ENCODE results near the gene PPP6R1. TPM values are rescaled to one million over a fixed set of nuclear protein-coding genes. Genes with fewer than 3 reads are reported as not detected.

The PPP6R1 gene
- polyA plus RNA-seq, 1 donor from 2014 or later, result 47.0 TPM

DNA sequence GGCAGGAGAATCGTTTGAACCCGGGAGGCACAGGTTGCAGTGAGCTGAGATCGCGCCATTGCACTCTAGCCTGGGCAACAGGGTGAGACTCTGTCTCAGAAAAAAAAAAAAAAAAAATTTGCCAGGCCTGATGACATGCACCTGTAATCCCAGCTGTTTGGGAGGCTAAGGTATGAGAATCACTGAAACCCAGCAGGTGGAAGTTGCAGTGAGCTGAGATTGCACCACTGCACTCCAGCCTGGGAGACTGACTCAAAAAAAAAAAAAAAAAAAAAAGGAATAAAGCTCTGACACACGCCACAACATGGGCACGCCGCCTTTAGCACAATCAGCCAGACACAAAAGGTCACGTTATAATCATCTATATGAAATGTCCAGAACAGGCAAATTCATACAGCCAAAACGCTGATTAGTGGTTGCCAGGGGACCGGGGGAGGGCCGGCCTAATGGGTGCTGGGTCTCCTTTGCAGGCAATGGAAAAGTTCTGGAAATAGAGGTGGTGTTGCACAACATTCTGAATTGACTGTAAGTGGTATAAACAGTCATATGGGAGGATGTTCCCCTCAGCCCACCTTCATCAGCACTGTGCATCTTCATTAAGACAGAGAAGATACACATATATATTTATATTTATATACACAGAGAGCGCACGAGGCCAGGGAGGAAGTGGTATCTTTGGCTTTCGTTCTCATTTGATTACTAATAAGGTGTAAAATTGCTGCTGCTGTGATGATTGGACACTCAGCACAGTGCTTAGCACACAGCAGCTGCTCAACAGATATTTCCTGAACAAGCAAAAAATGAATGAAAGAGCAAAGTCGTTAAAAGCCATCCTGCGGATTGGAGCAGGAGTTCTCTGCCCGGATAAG is 17.3 kb upstream of the PPP6R1 start:
- H3K27ac Mint-ChIP-seq, result peak overlapping the region; percentile 84 to 98 (median 90)
- H3K4me1 Mint-ChIP-seq, result peaks cover 28 to 47% (median 39%) of the 10 kb centered on the region in 3 donors
- H3K4me3 Mint-ChIP-seq, result peak overlapping the region; percentile 61 to 90 (median 77)
- no peaks in the 10 kb centered on the region for H3K9me3 Mint-ChIP-seq
- H3K27me3 Mint-ChIP-seq, result no peaks in the 10 kb centered on the region
- H3K36me3 Mint-ChIP-seq, result peaks cover 4% of the 10 kb centered on the region

DNA sequence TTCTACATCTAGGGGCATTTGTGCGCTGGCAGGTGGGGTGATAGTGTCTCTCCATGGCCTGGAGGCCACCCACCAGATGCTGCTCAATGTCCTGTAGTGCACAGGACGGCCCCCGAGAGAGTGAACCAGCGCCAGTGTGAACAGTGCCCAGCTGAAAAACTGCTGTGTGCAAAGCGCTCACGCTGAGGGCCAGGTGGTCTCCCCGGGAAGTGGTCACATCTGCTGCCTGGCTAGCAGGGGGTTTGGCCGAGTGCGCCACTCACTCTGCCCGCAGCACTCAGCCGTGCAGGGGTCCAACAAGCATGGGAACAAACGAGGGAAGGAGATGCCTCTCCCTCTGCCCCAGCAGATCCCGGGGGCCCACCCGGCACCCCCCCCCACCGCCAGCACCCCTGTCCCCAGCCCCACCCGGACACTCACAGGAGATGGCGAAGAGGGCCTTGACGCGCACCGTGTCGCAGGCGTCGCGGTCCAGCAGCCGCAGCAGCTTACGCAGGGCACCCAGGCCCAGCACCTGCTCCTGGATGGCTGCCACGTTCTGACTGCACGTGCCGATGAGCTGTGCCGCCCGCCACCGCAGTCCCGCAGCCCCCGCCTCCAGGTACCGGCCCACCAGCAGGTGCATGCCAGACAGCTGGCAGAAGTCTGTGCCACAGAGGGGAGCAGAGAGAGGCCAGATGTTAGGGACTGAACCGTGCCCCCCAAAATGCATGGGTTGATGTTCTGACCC is 15.3 kb upstream of the PPP6R1 start:
- Mint-ChIP-seq H3K27ac (peak overlapping the region in 1 of 3 donors; percentile 19), H3K4me1 (peaks cover 20 to 39% (median 26%) of the 10 kb centered on the region in 3 donors), H3K27me3 (no peaks in the 10 kb centered on the region), H3K4me3 (no peak overlapping the region), H3K36me3 (peaks cover 8% of the 10 kb centered on the region), H3K9me3 (no peaks in the 10 kb centered on the region)

DNA sequence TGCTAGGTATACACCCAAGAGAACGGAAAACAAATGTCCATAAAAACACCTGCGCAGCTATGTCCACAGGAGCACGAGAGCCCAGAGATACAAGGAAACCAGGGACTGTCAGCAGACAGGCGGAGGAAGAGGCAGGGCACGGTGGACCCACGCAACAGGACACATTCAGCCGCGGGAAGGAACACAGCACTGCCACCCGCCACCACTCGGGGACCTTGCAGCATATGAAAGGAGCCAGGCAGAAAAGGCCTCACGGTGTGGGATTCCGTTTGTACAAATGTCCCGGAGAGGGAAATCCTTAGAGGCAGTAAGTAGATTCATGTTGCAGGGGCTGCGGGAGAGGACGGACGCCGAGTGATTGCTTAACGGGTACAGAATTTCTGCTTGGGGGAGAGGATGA is 13.3 kb upstream of the PPP6R1 start:
- peaks cover 16 to 26% (median 21%) of the 10 kb centered on the region in 3 donors for H3K4me1 Mint-ChIP-seq
- H3K9me3 Mint-ChIP-seq, result no peaks in the 10 kb centered on the region
- H3K27ac Mint-ChIP-seq, result peak overlapping the region in 1 of 3 donors; percentile 31
- H3K4me3 Mint-ChIP-seq, result no peak overlapping the region
- H3K27me3 Mint-ChIP-seq, result no peaks in the 10 kb centered on the region
- peaks cover 8% of the 10 kb centered on the region for H3K36me3 Mint-ChIP-seq

GRCh38 chr19:55270172-55270942 is 11.5 kb upstream of the PPP6R1 start:
- Mint-ChIP-seq H3K4me1 (peaks cover 9 to 13% (median 9%) of the 10 kb centered on the region in 3 donors), H3K36me3 (peaks cover 8% of the 10 kb centered on the region), H3K27me3 (no peaks in the 10 kb centered on the region), H3K9me3 (peaks cover 0 to 4% (median 2%) of the 10 kb centered on the region in 3 donors), H3K4me3 (peak overlapping the region in 2 of 4 donors; percentile 20 to 86), H3K27ac (no peak overlapping the region)

- no peaks in the 10 kb centered on the region for H3K27me3 Mint-ChIP-seq
- H3K9me3 Mint-ChIP-seq, result peaks cover 0 to 4% (median 2%) of the 10 kb centered on the region in 3 donors
- H3K4me1 Mint-ChIP-seq, result peaks cover 4 to 13% (median 7%) of the 10 kb centered on the region in 3 donors
- no peak overlapping the region for H3K4me3 Mint-ChIP-seq
- H3K27ac Mint-ChIP-seq, result no peak overlapping the region
- H3K36me3 Mint-ChIP-seq, result peaks cover 8% of the 10 kb centered on the region
Observed at GRCh38 chr19:55269299-55269698, 10.5 kb upstream of the PPP6R1 start.

- H3K36me3 Mint-ChIP-seq, result peaks cover 6% of the 10 kb centered on the region
- H3K4me1 Mint-ChIP-seq, result peaks cover 7 to 16% (median 9%) of the 10 kb centered on the region in 3 donors
- H3K27me3 Mint-ChIP-seq, result no peaks in the 10 kb centered on the region
- peaks cover 0 to 4% (median 2%) of the 10 kb centered on the region in 3 donors for H3K9me3 Mint-ChIP-seq
- no peak overlapping the region for H3K4me3 Mint-ChIP-seq
- H3K27ac Mint-ChIP-seq, result no peak overlapping the region
Observed at GRCh38 chr19:55266840-55267239, 8.0 kb upstream of the PPP6R1 start.

DNA sequence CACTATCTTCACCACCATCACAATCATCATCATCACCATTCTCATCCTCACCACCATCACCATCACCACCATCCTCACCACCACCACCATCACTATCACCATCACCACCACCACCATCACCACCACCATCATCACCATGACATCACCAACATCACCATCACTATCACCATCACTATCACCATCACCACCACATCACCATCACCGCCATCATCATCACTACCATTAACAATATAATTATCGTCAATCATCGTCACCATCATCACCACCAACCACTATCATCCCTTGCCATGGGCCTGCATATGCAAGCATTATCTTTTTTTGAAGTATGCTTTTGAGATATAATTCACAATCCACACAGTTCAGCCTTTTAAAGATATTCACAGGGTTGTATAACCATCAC is 7.6 kb upstream of the PPP6R1 start:
- no peaks in the 10 kb centered on the region for H3K27me3 Mint-ChIP-seq
- peaks cover 7 to 16% (median 9%) of the 10 kb centered on the region in 3 donors for H3K4me1 Mint-ChIP-seq
- H3K4me3 Mint-ChIP-seq, result no peak overlapping the region
- H3K36me3 Mint-ChIP-seq, result peaks cover 6% of the 10 kb centered on the region
- peaks cover 0 to 4% (median 2%) of the 10 kb centered on the region in 3 donors for H3K9me3 Mint-ChIP-seq
- no peak overlapping the region for H3K27ac Mint-ChIP-seq

DNA sequence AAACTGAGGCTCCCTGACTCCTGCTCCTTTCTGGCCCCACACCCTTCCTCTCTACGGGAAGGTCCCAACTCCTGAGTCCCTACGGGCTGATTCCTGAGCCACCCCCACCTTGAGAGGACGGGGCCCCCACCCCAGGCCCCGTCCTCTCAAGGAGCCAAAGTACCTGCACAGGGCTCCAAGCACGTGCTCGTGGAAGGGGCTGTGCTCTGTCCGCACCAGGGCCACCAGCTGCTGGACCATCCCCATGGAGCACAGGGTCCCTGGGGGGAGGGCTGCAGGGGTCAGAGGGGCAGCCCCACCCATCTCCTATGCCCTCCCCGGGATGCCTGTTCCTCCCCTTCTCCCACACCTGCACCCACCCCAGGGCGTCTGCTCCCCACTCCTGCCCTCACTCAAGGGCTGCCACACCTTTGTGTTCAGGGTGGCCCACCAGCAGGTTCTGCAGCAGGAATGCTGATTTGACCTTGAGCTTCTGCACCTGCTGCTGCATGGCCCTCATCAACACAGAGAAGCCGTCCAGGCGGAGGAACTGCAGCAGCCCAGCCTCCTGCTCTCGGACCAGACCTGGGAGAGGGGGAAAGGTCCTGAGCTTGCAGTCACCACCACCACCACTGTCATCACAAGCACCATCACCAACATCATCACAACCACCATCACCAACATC is 7.0 kb upstream of the PPP6R1 start:
- H3K27me3 Mint-ChIP-seq, result no peaks in the 10 kb centered on the region
- peaks cover 5% of the 10 kb centered on the region for H3K36me3 Mint-ChIP-seq
- H3K9me3 Mint-ChIP-seq, result peaks cover 0 to 4% (median 2%) of the 10 kb centered on the region in 3 donors
- H3K4me1 Mint-ChIP-seq, result peaks cover 7 to 15% (median 9%) of the 10 kb centered on the region in 3 donors
- H3K4me3 Mint-ChIP-seq, result no peak overlapping the region
- H3K27ac Mint-ChIP-seq, result no peak overlapping the region

GRCh38 chr19:55265173-55265572 is 6.4 kb upstream of the PPP6R1 start:
- Mint-ChIP-seq H3K4me1 (peaks cover 9 to 12% (median 11%) of the 10 kb centered on the region in 3 donors), H3K27ac (no peak overlapping the region), H3K4me3 (no peak overlapping the region), H3K27me3 (no peaks in the 10 kb centered on the region), H3K9me3 (peaks cover 0 to 4% (median 2%) of the 10 kb centered on the region in 3 donors), H3K36me3 (peaks cover 2% of the 10 kb centered on the region)

- Mint-ChIP-seq H3K9me3 (peaks cover 0 to 4% (median 2%) of the 10 kb centered on the region in 3 donors), H3K36me3 (peaks cover 2% of the 10 kb centered on the region), H3K4me1 (peaks cover 11 to 14% (median 13%) of the 10 kb centered on the region in 3 donors), H3K27me3 (no peaks in the 10 kb centered on the region), H3K27ac (no peak overlapping the region), H3K4me3 (no peak overlapping the region)
Observed at GRCh38 chr19:55264531-55264930, 5.7 kb upstream of the PPP6R1 start.

- H3K9me3 Mint-ChIP-seq, result peaks cover 0 to 4% (median 2%) of the 10 kb centered on the region in 3 donors
- H3K36me3 Mint-ChIP-seq, result peaks cover 2% of the 10 kb centered on the region
- H3K4me1 Mint-ChIP-seq, result peaks cover 15 to 16% (median 15%) of the 10 kb centered on the region in 3 donors
- H3K27me3 Mint-ChIP-seq, result no peaks in the 10 kb centered on the region
- H3K27ac Mint-ChIP-seq, result peak overlapping the region in 2 of 3 donors; percentile 23 to 98
- H3K4me3 Mint-ChIP-seq, result no peak overlapping the region
Observed at GRCh38 chr19:55262359-55262758, 3.5 kb upstream of the PPP6R1 start.

GRCh38 chr19:55261671-55262126 is 2.9 kb upstream of the PPP6R1 start:
- Mint-ChIP-seq H3K27me3 (no peaks in the 10 kb centered on the region), H3K27ac (peak overlapping the region in 1 of 3 donors; percentile 98), H3K4me3 (peak overlapping the region in 1 of 4 donors; percentile 60), H3K9me3 (peaks cover 0 to 4% (median 2%) of the 10 kb centered on the region in 3 donors), H3K4me1 (peaks cover 20 to 22% (median 21%) of the 10 kb centered on the region in 3 donors), H3K36me3 (peaks cover 2% of the 10 kb centered on the region)

DNA sequence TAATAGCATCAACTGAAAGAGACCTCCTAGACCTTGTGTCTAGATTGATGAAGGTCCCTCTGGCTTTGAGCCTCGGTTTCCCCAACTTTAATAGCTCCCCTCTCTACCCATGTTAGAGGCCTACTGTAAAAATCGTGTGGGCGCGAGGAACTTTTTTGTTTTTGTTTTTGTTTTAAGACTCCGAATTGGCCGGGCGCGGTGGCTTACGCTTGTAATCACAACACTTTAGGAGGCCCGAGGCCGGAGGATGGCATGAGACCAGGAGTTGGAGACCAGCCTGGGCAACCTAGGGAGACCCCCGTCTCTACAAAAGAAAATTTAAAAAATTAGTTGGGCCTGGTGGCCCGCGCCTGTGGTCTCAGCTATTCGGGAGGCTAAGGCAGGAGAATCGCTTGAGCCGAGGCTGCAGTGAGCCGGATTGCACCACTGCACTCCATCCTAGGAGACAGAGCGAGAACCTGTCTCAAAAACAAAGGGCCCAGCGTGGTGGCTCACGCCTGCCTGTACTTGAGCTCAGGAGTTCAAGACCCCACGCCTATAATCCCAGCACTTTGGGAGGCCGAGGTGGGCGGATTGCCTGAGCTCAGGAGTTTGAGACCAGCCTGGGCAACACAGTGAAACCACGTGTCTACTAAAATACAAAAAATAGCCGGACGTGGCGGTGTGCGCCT is 858 bp upstream of the PPP6R1 start:
- Mint-ChIP-seq H3K36me3 (peaks cover 2% of the 10 kb centered on the region), H3K4me1 (peaks cover 32 to 35% (median 34%) of the 10 kb centered on the region in 3 donors), H3K9me3 (no peaks in the 10 kb centered on the region), H3K27ac (peak overlapping the region; percentile 98), H3K27me3 (no peaks in the 10 kb centered on the region), H3K4me3 (peak overlapping the region; percentile 89 to 98 (median 96))

Measured in IgD-negative memory B cell (primary cell).